ENCODE data around the gene PFKP.

GRCh38 chr10:3115685-3116084 is 48.3 kb downstream of the PFKP start:
- TF ChIP-seq EP300 (IDR thresholded peaks at IDR 0.05; ENCODE audit: low read depth) = no peak
- TF ChIP-seq CTCF (IDR thresholded peaks at IDR 0.05) = no peak
